GM12891 (cell line): ENCODE results near the gene ASIC1.

Source experiments
- DNase-seq: peaks from one replicate; pipeline ENCODE4 v3.0.0; 2011; ENCODE audit warnings: low spot score; ENCODE audit not compliant: insufficient read length
- FAIRE-seq: peaks from 2 replicates; lab custom pipeline; 2011; peaks lifted over from hg19 to GRCh38; lab: Jason Lieb, UNC
- PAX5 ChIP-seq: IDR thresholded peaks from 2 replicates; pipeline ENCODE4 v1.6.1; 2011; ENCODE audit warnings: low read length, moderate library complexity, mild to moderate bottlenecking; ENCODE audit not compliant: insufficient read depth, severe bottlenecking
- POLR2A ChIP-seq: IDR thresholded peaks from 2 replicates; pipeline ENCODE4 v1.6.1; 2011; ENCODE audit warnings: low read depth, low read length, control low read depth
- POLR2AphosphoS5 ChIP-seq: IDR thresholded peaks from 2 replicates; pipeline ENCODE4 v1.6.1; 2011; ENCODE audit warnings: low read depth, low read length, control low read depth
- POU2F2 ChIP-seq: IDR thresholded peaks from 2 replicates; pipeline ENCODE4 v1.6.1; 2011; ENCODE audit warnings: low read depth, mild to moderate bottlenecking, control low read depth, low read length, moderate library complexity
- SPI1 ChIP-seq: IDR thresholded peaks from 2 replicates; pipeline ENCODE4 v1.6.1; 2011; ENCODE audit warnings: low read depth, low read length, control low read depth
- TAF1 ChIP-seq: IDR thresholded peaks from 2 replicates; pipeline ENCODE4 v1.6.1; 2011; ENCODE audit warnings: low read depth, low read length, control low read depth

Gene ASIC1

DNA sequence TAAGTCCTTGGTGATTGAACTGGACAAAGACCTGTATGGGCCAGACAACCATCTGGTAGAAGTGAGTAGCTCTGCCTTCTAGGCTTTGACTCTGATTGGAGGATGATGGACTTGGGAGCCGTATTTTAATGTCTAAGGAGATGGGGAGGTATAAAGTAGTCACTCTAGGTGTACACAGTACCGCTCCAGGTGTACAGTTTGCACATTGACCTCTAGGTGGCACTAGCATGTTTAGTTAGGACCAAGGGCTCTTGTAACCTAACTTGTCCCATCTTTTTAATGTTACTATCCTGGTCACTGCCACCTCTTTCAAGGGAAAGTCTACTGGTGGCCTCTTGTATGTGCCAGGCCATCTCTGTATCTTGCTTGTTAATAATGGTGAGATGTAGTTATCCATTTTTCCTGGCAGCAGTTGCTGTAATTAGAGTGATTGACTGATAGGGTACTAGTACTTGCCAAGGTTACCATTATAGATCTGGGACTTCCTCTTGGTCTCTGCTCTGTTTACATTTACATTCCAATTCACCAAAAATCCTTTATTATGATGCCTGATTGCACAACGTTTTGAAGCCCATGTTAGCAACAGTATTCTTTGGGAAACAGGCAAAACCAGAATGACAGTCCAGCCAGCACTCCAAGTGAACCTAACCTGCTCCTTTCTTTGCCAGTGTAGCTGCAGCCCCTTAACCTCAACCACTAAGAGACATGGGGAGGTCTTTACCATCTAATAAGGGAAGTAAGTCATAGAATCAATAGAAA, 31.4 kb downstream of the ASIC1 start:
- no peak for DNase-seq
- TF ChIP-seq POU2F2 (no peak), TAF1 (no peak), SPI1 (no peak; the same call in 1 of the 2 replicates), PAX5 (no peak), POLR2A (no peak), POLR2AphosphoS5 (no peak)
- FAIRE-seq: peak; percentile 78

DNA sequence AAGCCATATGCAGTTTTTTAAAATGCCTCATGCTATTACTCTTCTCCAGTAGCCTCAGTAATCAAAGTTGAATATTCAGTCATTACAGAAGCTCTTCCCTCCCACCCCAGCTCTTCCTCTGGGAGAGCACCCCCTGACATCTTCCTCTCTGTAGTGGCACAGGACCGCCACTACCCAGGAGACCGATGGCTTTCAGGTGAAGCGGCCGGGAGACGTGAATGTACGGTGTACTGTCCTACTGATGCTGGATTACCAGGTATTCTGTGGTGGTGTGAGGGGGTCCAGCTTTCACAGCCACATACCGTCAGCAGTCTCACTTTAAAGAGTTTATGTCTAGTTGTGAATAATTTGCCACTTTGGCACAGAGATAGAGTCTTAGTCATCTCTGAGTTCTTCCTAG, 32.3 kb downstream of the ASIC1 start:
- FAIRE-seq (no peak), DNase-seq (no peak)
- TF ChIP-seq POLR2AphosphoS5: no peak
- TF ChIP-seq SPI1: no peak
- TF ChIP-seq TAF1: no peak
- TF ChIP-seq POU2F2: no peak
- no peak for TF ChIP-seq POLR2A
- TF ChIP-seq PAX5: no peak

DNA sequence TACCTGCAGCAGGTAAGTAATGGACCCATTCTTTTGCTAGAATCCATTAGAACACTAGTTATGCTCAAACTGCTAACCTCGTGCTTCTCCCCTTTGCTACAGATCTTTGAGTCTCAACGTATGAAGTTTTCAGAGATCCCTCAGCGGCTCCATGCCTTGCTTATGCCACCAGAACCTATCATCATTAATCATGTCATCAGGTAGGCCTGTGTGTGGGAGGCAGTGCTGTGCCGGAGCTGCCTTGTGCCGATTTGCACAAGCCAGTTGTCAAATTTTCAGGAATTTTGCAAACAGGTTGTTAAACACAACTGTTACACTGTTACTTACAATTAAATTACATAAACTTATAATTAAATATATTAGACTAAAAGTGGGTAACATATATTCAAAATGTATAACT, 33.0 kb downstream of the ASIC1 start:
- TF ChIP-seq POLR2A (no peak), TAF1 (no peak), POLR2AphosphoS5 (no peak), PAX5 (no peak), SPI1 (no peak)
- no peak for FAIRE-seq
- DNase-seq: no peak

DNA sequence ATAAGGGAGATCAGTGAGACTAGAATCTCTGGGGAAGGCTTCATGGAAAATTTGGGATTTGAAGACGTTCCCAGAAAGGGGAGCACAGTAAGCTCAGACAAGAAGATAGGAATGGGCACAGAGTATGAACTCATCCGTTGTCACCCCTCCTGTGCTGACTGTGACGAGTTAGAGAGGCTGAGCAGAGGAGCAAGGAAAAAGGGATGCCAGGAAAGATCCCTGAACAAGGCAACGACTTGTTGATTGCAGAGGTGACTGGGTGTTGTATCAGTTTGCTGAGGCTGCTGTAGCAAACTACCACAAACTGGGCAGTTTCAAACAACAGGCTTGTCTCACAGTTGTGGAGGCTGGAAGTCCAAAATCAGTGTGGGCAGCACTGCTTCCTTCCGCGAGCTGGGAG, 40.6 kb downstream of the ASIC1 start:
- no peak for TF ChIP-seq POU2F2
- TF ChIP-seq POLR2AphosphoS5: no peak
- no peak for TF ChIP-seq POLR2A
- TF ChIP-seq PAX5: no peak
- TF ChIP-seq SPI1: no peak
- no peak for TF ChIP-seq TAF1
- DNase-seq: no peak
- FAIRE-seq: no peak

DNA sequence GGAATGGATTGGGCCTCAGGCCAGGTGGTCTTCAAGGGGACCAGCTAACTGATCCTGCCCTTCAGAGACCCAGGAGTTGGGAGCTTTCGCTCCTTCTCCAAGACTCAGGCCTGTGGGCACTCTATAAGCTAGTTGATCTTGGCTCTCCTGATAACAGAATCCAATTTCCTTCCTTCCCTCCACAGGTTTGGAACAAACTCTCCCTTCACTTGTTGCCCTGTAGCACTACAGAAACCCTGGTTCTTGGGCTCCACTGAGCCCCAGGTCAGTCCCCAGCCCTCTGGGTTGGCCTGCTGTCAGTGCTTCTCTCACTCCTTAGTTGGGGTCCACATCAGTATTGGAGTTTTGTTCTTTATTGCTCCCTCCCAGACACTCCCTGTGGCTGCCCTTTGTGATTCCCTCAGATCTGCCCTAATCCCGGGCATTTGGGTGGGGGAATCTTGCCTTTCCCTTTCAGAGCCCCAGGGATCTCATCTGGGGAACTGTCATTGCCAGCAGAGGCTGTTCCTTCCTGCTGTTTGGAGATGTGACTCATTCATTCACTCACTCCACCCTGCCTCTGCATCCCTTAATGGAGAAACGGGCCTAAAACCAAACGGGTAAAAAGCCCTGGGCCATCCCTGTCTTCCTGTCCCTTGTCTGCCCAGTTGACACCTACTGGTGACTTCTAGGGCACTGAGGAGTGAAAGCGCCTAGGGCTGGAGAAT, 42.1 kb downstream of the ASIC1 start:
- DNase-seq (no peak), FAIRE-seq (no peak)
- no peak for TF ChIP-seq POU2F2
- TF ChIP-seq POLR2AphosphoS5: no peak
- TF ChIP-seq PAX5: no peak

DNA sequence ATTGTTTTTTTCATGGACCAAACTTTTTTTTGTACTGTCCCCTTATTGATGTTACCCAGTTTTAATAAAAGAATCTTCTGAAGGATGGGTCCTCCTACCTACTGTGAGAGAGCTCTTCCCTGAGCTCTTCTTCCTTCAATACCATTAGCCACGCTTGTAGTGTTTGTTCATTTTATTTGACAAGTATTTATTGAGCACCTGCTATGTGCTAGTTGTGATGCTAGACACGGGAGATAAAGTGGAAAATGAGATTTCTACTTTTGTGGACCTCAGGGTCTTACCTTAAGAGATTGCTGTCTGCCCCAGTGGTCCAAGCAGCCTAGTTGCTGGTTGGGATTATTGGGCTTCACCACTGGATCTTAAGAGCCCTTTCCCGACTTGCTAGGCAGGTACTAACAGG, 43.2 kb downstream of the ASIC1 start:
- FAIRE-seq (no peak), DNase-seq (no peak)
- TF ChIP-seq POLR2AphosphoS5: no peak
- TF ChIP-seq PAX5: no peak
- TF ChIP-seq SPI1: no peak
- no peak for TF ChIP-seq POLR2A

DNA sequence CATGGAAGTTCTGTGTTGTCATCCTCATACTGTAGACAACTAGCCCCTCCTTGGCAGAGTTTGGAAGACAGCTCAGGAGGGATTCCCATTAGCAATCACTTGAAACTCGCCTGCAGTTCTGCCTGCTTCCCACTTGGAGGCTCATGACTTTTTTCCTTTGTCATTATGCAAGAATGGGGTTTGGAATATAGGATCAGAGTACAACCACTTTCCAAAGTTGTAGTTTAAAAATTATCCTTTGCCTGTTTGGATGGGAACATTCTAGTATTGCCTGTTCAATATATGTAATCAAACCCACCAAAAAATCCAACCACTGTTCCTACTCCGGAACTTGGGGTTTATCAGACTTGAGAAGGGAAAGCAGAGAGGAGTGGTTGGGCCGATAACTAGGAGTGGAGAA, 44.3 kb downstream of the ASIC1 start:
- FAIRE-seq (no peak), DNase-seq (no peak)
- no peak for TF ChIP-seq SPI1
- no peak for TF ChIP-seq TAF1
- no peak for TF ChIP-seq POLR2A
- TF ChIP-seq POLR2AphosphoS5: no peak
- TF ChIP-seq POU2F2: no peak
- TF ChIP-seq PAX5: no peak

DNA sequence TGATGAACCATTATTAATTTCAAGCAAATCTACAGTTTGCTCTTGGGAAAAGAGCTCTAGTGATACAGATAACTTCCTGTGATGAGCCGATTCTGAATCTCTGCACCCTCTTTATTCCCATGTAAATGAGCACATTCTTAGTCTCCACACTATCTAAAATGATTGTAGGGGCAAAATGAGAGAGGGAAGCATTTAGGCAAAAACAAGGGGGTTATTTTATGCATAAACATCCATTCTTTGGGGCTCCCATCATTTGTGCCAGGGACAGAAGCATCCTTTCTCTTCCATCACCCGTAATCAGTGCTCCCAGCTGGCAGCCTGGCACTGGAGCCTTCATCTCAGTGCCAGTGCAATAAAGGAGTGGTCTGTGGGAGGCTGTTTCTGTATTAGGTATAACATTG, 44.7 kb downstream of the ASIC1 start:
- no peak for TF ChIP-seq PAX5
- TF ChIP-seq TAF1: no peak
- no peak for TF ChIP-seq POLR2A
- TF ChIP-seq POLR2AphosphoS5: no peak
- TF ChIP-seq POU2F2: no peak
- DNase-seq (no peak), FAIRE-seq (no peak)

DNA sequence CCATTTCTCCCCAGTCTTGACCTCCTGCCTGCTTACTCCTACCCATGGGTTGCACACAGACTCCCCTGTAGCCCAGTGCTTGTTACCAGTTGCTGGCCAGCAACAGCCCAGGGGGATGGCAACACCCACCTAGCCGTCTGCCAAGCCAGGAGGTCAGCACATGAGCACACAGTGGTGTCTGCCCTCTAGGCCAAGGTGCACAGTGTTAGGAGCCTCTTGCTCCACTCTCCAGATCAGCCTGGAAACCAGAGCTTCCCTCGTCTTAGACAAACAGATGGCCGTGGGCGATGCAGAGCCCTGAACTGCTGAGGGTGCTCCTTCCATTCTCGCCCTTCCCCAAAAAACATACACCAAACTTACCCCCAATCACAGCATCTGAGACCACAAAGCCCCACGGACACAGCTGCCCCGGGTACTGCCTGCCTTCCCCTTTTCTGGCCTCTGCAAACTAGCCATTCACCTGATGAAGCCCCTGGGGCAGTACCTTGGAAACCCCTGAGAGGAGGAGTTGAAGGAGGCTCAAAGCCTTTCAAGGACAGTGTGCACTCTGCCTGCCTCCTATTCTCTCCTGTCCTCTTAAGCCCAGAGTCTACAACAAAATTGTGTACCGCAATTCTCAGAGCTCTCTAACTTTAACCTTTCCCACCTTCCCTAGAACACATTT, 45.4 kb downstream of the ASIC1 start:
- TF ChIP-seq SPI1: peak; percentile 33
- TF ChIP-seq PAX5: no peak
- TF ChIP-seq POU2F2: no peak
- peak; percentile 63 for TF ChIP-seq POLR2AphosphoS5
- peak; percentile 41 for TF ChIP-seq POLR2A
- DNase-seq: no peak
- no peak for FAIRE-seq

DNA sequence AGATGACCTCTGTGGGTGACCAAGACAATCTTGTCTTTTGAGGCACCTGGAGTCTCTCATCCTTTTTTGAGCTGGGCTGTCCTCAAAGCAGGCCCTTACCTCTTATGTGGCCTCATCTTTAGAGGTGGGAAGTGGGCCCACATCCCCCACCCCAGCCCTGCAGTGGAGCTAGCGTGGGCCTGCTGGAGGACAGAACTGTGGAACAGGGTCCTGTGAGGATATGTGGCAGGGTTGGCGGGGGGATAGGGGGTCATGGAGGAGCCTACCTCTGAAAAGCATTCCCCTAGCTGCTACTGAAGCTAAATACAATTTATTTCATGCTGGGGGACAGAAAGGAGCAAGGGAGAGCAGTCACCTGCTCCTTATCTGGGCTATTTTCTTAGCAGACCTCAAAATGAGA, 46.0 kb downstream of the ASIC1 start:
- DNase-seq (no peak), FAIRE-seq (no peak)
- no peak for TF ChIP-seq SPI1
